Activated T-cell treated with anti-CD3 and anti-CD28 coated beads, Interleukin-2, amount 50 U/mL, for 4 hours (primary cell): ENCODE results near the gene TMPRSS6. TPM values are rescaled to one million over a fixed set of nuclear protein-coding genes. Genes with fewer than 3 reads are reported as not detected.

Experiments used
- ATAC-seq, 2 donors: fragments of 200-7000 bp; cut with Tn5 transposase; one replicate each; pipeline ENCODE4 v1.10.0; 2021
- DNase-seq: peaks from one replicate; pipeline ENCODE4 v3.0.0-alpha.2; 2020
- H3K27me3 Mint-ChIP-seq: one replicate; pipeline ENCODE4 v1.8.0; 2021; ENCODE audit warnings: low read depth, mixed read lengths
- H3K36me3 Mint-ChIP-seq: one replicate; pipeline ENCODE4 v1.8.0; 2022; ENCODE audit warnings: mixed read lengths; ENCODE audit not compliant: insufficient read depth
- H3K4me1 Mint-ChIP-seq: one replicate; pipeline ENCODE4 v1.8.0; 2021; ENCODE audit warnings: low read depth, mixed read lengths
- H3K4me3 Mint-ChIP-seq: one replicate; pipeline ENCODE4 v1.8.0; 2021; ENCODE audit warnings: mild to moderate bottlenecking, moderate library complexity, mixed read lengths
- H3K9me3 Mint-ChIP-seq: one replicate; pipeline ENCODE4 v1.8.0; 2021; ENCODE audit warnings: mixed read lengths
- total RNA-seq, 3 donors: library from RNA; stranded (reverse); gene quantifications; one replicate each; pipeline ENCODE4 v1.2.1, GENCODE V29; 2021

Gene TMPRSS6
- total RNA-seq, 3 donors from 2014 or later: 0.76 to 1.3 (median 0.89) TPM

DNA sequence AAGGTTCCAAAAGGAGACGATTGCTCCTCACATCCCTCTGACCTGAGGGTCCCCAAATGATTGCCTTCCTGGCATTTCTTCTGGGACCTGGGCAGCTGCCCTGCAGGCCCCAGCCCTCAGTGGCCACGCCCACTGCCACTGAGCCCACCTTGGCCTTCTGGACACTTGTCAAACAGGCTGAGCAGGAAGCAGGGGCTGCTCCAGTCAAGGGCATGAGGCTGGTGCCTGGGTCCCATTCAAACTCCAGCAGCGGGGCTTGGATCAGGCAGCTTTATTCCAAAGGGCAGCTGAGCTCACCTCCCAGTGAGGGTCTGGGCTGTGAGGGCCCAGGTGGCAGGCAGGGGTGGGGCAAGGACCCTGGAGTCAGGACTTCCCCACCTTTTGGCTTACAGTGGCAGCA, 44.3 kb downstream of the TMPRSS6 start:
- ATAC-seq (no peak), DNase-seq (no peak)
- H3K36me3 Mint-ChIP-seq: peaks cover 8% of the 10 kb centered on the region
- peaks cover 12% of the 10 kb centered on the region for H3K27me3 Mint-ChIP-seq
- no peak overlapping the region for H3K4me3 Mint-ChIP-seq
- no peaks in the 10 kb centered on the region for H3K9me3 Mint-ChIP-seq
- H3K4me1 Mint-ChIP-seq: peaks cover 15% of the 10 kb centered on the region

DNA sequence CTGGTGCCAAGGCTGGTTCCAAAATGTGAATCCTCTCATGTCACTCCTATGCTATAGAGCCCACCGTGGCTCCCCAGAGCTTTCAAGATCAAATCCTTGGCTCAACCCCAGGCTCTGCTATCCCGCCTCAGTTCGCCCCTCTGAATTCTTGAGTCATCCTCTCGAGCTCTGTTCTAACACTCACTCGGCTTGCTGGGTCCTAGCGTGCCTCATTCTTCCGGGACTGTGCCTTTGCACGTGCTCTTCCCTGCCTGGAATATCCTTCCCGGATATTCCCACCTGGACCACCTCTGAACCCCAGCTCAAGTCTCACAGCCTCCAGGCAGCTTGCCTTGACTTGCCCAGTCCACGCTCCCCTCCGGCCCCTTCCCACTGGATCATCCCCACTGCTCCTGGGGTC, 45.0 kb downstream of the TMPRSS6 start:
- H3K4me1 Mint-ChIP-seq: peaks cover 20% of the 10 kb centered on the region
- H3K4me3 Mint-ChIP-seq: no peak overlapping the region
- H3K27me3 Mint-ChIP-seq: peaks cover 5% of the 10 kb centered on the region
- ATAC-seq (no peak), DNase-seq (no peak)
- H3K36me3 Mint-ChIP-seq: peaks cover 8% of the 10 kb centered on the region
- H3K9me3 Mint-ChIP-seq: no peaks in the 10 kb centered on the region

DNA sequence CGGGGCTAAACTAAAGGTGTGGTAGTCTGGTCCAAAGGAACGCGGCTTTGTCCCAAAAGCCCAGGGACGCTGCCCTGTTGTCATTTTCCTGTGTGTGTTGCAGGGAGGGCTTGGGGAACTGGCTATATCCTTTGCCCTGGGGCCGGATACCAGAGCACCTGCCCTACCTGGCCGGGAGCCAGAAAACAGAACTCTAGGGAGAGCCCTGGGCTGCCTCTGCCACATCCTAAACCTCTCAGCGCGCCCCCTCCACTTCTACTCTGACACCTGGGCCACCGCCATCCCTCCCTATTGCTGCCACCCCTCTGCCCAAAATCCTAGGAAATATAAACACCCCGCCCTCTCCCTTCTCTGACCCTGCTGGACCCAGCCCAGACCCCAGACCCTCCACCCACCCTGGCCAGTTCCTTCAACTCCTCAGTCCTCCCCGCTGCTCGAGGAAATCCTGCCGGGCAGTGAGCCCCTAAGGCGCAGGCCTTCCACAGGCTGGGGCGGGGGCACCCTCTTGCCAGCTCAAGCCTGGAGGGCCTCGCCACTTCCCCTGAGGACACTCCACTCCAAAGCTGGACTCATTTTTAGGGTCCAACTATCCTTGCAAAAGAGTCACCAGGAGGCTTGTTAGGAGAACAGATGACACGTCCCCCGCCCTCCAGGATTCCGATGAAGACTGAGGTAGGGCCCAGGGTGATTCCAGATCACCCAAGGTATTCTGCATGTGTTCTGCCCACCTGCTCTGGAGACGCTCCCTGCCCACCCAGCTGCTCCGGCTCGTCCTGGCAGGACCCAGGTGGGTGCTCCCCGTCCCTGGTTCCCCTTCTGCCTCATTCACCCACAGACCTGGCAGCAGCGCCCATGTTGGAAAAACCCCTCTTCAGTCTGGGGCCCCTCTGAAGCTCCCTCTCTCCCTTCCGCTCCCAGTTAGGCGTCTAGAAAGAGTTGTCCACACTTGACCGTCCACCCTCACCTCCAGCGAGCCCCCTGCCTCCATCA, 45.8 kb downstream of the TMPRSS6 start:
- ATAC-seq (no peak), DNase-seq (no peak)
- Mint-ChIP-seq H3K36me3 (peaks cover 8% of the 10 kb centered on the region), H3K27me3 (peaks cover 2% of the 10 kb centered on the region), H3K4me3 (no peak overlapping the region), H3K4me1 (peaks cover 20% of the 10 kb centered on the region), H3K9me3 (no peaks in the 10 kb centered on the region)

DNA sequence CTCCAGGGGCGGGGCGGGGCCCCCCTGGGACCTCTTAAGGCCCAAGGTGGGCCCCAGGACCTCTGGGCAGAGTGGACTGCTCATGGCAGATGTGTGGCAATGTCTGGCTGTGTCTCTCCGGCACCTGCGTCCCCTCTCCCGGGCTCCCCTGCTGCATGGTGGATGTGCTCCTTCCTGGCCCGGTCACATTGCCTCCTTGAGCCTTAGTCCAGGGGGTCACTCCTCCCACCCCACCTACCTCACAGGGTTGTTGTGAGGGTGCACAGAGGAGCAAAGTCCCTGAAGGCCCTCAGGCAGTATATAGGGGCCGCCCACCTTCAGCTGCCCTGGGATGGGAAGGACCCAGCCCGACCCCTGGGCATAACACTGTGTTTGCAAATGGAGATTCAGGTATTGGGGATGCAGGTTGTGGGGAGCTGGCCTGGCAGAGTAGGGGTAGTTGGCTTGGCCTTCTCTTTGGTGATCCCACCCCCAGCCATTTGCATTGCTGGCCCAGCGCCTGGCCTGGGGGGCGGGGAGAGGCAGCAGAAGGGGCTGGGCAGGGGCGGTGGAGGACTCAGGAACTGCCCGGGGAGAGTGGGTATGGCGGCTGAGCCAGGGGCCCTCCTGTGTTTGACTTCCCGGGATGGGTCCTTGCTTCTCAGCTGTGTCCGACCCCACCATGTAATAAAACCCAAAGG, 46.7 kb downstream of the TMPRSS6 start:
- DNase-seq (no peak), ATAC-seq (no peak)
- H3K27me3 Mint-ChIP-seq: peaks cover under 1% of the 10 kb centered on the region
- no peak overlapping the region for H3K4me3 Mint-ChIP-seq
- peaks cover 9% of the 10 kb centered on the region for H3K36me3 Mint-ChIP-seq
- H3K9me3 Mint-ChIP-seq: no peaks in the 10 kb centered on the region
- peaks cover 20% of the 10 kb centered on the region for H3K4me1 Mint-ChIP-seq

DNA sequence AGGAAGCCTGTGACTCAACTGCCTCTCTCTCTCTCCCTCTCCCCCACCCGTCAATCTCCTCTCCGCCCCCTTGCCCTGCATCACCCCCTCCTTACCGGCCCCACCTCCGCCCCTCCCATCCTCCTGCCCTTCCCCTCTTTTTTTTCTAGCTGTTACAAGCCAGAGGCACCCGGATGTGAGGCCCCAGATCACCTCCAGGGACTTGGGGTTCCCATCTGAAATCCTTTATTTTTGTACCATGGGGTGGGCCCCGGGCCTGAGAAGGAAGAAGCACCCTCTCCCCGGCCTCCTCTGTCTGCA, 47.2 kb downstream of the TMPRSS6 start:
- ATAC-seq: no peak
- H3K36me3 Mint-ChIP-seq: peaks cover 12% of the 10 kb centered on the region

DNA sequence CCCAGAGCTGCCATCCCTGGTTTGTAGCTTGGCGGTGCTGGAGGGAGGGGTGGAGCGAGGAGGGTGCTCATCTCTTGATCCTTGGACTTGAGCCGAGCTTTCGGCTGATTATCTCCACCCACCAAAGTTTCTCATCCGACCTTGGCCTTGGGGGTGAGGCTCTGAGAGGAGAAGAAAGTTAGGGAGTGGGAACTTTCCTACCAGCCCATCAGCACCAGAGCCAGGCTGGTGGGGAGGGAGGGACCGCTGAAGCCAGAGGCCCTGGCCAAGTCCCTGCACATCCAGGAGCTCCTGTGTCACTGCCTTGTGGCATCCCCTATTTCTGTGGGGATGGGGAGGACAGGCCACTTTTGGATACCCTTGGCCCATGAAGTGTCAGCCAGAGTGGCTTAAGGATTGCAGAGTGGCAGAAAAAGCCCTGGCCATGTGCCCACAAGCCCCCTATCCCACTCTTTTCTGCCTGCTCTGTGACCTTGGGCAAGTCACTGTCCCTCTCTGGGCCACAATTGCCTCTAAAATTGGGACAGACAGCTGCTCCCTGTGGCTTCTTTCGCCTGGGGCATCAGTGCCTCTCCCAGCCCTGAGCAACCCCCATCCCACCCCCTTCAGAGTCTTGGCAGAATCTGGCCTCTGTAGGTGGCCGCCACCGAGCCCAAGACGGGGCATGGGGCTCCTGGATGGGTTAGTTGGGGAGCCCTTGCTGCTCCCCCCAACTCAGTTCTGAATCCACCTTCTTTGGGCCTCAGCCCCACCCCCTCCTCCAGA, 47.7 kb downstream of the TMPRSS6 start:
- Mint-ChIP-seq H3K4me3 (no peak overlapping the region), H3K27me3 (no peaks in the 10 kb centered on the region), H3K36me3 (peaks cover 17% of the 10 kb centered on the region), H3K9me3 (no peaks in the 10 kb centered on the region), H3K4me1 (peaks cover 20% of the 10 kb centered on the region)
- no peak for ATAC-seq
- DNase-seq: no peak

More for the DNA sequence above, 47.2 kb downstream of the TMPRSS6 start:
- Mint-ChIP-seq H3K4me3 (no peak overlapping the region), H3K4me1 (peaks cover 20% of the 10 kb centered on the region), H3K9me3 (no peaks in the 10 kb centered on the region), H3K27me3 (no peaks in the 10 kb centered on the region)
- no peak for DNase-seq

DNA sequence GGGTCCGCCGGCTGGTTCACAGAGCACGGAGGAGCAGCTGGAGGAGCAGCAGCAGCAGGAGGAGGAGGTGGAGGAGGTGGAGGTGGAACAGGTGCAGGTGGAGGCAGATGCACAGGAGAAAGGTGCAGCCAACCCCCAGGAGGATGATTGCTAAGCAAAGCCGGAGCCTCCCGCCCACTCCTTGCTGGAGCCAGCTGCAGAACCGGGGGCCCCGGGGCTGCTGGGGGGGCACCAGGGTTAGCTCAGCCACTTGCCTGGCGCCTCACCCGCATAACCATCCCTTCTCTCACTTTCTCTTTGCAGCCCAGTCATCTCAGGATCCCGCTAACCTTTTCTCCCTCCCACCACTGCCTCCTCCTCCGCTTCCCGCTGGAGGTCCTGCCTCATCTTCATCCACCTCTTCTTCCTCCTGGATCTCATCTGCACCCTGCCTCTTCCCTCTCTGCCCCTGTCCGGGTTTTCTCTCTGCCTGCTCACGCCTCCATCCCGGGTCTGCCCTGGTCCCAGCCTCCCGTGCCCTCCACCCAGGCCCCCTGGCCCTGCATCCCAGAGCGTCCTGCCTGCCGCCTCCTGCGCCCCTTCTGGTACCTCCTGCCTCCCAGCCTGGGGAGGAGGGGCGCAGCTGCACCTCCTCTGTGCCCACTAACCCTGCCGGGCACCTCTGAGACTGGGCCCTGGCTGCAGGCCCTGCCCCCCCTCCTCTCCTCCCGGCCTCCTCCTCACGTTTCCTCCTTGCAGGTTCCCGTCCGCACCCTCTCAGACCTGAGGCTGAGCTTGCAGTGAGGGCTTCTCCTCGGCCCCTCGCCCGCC, 48.5 kb downstream of the TMPRSS6 start:
- peak; percentile 78 to 84 for ATAC-seq
- no peak overlapping the region for H3K4me3 Mint-ChIP-seq
- H3K4me1 Mint-ChIP-seq: peaks cover 20% of the 10 kb centered on the region
- H3K27me3 Mint-ChIP-seq: no peaks in the 10 kb centered on the region
- H3K9me3 Mint-ChIP-seq: no peaks in the 10 kb centered on the region
- no peak for DNase-seq
- H3K36me3 Mint-ChIP-seq: peaks cover 21% of the 10 kb centered on the region

DNA sequence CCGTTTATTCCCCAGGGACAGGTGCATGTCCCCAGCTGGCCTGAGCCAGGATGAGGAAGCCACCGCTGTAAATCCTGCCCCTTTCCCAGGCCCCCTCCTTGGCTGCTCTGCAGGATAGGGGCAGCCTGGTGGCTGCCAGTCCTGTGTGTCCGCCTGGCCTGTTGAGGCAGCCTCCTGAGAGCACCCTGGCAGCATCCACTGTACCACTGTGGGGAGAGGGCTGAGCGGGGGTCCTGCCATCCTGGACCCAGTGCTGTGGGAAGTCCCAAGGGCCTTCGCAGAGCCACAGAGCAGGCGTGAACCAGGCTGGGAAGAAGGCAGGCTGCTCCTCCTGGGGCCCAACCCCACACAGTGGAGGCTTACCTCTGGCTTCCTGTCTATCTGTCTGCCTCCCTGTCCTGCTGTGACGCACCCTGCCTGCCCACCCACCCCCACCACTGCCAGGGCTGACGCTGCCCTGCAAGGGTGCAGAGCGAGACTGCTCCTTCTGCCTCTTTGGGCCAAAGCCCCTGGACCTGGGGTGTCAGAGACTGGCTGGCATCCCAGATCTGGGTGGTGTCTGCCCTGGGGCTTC, 49.5 kb downstream of the TMPRSS6 start:
- DNase-seq: no peak
- H3K36me3 Mint-ChIP-seq: peaks cover 23% of the 10 kb centered on the region
- peaks cover 20% of the 10 kb centered on the region for H3K4me1 Mint-ChIP-seq
- no peaks in the 10 kb centered on the region for H3K9me3 Mint-ChIP-seq
- no peak overlapping the region for H3K4me3 Mint-ChIP-seq
- peak; percentile 25 to 46 for ATAC-seq
- H3K27me3 Mint-ChIP-seq: no peaks in the 10 kb centered on the region

DNA sequence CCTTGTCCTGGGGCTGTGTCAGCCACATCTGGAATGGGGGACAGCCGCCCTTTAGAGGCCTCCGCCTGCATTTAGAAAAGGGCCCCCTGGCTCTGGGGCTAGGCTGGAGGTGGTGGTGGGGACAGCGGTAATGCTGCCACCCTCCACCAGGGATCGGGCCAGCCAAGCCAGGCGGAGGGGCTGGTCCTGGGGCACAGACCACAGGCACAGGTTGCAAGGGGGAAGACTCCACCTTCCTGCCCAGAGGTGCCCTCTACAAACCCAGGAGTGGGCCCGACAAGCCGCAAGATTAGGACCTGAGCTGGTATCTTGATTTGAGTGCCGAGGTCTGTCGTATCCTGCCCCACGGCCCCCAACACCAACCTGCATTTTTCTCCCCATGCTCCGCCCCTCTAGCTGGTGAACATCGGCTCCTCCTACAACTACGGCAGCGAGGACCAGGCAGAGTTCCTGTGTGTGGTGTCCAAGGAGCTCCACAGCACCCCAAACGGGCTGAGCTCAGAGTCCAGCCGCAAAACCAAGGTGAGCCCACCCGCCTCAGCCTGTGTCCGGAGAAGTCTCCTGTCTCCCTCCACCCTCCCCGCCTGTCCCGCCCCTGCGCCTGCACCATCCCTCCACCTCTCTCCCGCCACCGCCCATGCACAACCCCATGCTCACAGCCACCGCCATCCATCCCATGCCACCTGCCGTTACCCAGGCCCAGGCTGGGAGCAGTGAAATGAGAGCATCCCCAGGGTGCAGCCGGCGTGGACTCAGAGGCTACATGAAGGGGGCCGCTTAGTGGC, 50.4 kb downstream of the TMPRSS6 start:
- ATAC-seq (no peak), DNase-seq (no peak)
- Mint-ChIP-seq H3K4me3 (no peak overlapping the region), H3K36me3 (peaks cover 21% of the 10 kb centered on the region), H3K4me1 (peaks cover 20% of the 10 kb centered on the region), H3K27me3 (no peaks in the 10 kb centered on the region), H3K9me3 (no peaks in the 10 kb centered on the region)

DNA sequence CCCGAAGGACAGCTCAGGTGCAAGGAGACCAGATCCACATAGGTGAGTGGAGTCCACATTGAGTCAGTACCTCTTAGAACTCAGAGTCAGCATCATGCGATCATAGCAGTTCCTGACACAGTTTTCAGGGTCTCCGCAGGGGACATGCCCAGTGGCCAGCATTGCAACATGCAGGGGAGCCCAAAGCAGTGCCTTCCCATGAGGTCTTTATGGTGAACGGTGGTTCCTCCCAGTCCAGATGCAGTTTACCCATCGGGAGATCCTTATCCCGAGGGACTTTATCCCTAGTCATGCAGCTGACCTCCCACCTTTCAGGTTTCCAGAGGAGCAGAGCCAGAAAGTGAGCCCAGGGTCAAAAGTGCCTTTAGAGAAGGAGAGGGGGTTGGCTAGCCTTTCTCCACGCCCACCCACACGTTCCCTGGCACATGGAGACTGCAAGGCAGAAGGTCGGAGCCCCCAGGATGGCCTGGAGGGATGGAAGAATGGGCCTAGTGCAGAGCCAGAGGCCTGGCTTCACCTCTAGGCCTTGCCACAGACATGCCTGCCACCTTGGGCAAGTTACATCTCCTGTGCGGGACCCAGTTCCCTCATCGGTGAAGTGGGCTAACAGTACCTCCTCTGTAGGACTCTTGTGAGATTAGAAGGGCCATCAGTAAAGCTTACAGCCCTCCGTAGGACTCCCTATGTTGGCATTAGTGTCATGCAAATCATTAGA, 51.6 kb downstream of the TMPRSS6 start:
- no peaks in the 10 kb centered on the region for H3K9me3 Mint-ChIP-seq
- H3K27me3 Mint-ChIP-seq: no peaks in the 10 kb centered on the region
- no peak overlapping the region for H3K4me3 Mint-ChIP-seq
- peaks cover 26% of the 10 kb centered on the region for H3K4me1 Mint-ChIP-seq
- ATAC-seq: no peak
- no peak for DNase-seq
- H3K36me3 Mint-ChIP-seq: peaks cover 19% of the 10 kb centered on the region

DNA sequence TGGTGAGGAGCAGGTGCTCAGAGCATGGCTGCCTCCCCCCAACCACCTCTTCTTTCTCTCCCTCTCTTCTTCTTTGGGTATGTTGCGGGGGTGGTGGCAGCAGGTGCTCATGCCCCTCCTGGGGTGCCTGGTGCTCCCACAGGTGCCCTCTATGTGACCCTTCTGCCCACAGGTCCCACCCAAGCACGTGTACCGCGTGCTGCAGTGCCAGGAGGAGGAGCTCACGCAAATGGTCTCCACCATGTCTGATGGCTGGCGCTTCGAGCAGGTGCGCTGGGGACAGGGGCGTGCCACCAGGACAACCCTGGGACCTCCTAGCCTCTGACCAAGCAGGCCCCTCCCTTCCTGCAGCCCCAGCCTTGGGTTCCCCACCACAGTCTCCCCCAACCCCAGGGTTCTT, 52.3 kb downstream of the TMPRSS6 start:
- H3K27me3 Mint-ChIP-seq: no peaks in the 10 kb centered on the region
- ATAC-seq: no peak
- peaks cover 19% of the 10 kb centered on the region for H3K36me3 Mint-ChIP-seq
- H3K4me1 Mint-ChIP-seq: peaks cover 30% of the 10 kb centered on the region
- no peak for DNase-seq
- H3K4me3 Mint-ChIP-seq: no peak overlapping the region
- no peaks in the 10 kb centered on the region for H3K9me3 Mint-ChIP-seq

DNA sequence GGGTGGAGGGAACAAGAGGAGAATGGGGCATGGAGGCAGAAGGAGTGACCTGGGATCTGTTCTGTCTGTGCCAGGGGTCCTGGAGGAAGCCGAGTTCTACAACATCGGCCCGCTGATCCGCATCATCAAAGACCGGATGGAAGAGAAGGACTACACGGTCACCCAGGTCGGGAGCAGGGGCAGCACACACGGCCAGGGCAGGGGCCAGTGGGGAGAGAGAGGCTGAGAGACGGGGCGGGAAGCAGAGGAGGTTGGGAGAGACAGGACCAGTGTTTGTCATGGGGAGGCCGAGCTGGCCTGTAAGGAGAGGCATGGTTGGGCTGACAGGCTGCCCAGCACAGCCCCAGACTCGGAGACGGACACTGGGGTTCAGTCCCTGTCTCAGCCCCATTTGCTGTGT, 53.3 kb downstream of the TMPRSS6 start:
- Mint-ChIP-seq H3K4me3 (no peak overlapping the region), H3K27me3 (no peaks in the 10 kb centered on the region)

More for the DNA sequence above, 53.3 kb downstream of the TMPRSS6 start:
- no peak for DNase-seq
- H3K4me1 Mint-ChIP-seq: peaks cover 28% of the 10 kb centered on the region
- no peaks in the 10 kb centered on the region for H3K9me3 Mint-ChIP-seq
- H3K36me3 Mint-ChIP-seq: peaks cover 19% of the 10 kb centered on the region
- no peak for ATAC-seq
